BE2C (cell line): ENCODE data around the gene CPEB4.

Experiments
- DNase-seq: peaks from one replicate; pipeline ENCODE4 v3.0.0-alpha.2; 2020
- H3K27me3 ChIP-seq: fragments of 250-450 bp; sonication (Bioruptor Pico); 2 replicates; pipeline ENCODE4 v1.5.1; 2020; ENCODE audit warnings: mild to moderate bottlenecking
- H3K36me3 ChIP-seq: fragments of 250-450 bp; sonication (Bioruptor Pico); 2 replicates; pipeline ENCODE4 v1.5.1; 2020; ENCODE audit warnings: mild to moderate bottlenecking
- H3K4me1 ChIP-seq: fragments of 250-450 bp; sonication (Bioruptor Pico); 2 replicates; pipeline ENCODE4 v1.5.1; 2020
- H3K4me3 ChIP-seq: 2 replicates; pipeline ENCODE4 v1.5.1; 2011; ENCODE audit warnings: low read depth, low read length
- H3K9me3 ChIP-seq: fragments of 250-450 bp; sonication (Bioruptor Pico); 2 replicates; pipeline ENCODE4 v1.5.1; 2020
- CTCF ChIP-seq: IDR thresholded peaks from 2 replicates; pipeline ENCODE4 v1.5.1; 2012; ENCODE audit warnings: mild to moderate bottlenecking, low read depth, low read length

The CPEB4 gene

GRCh38 chr5:173924899-173925298 is 36.8 kb downstream of the CPEB4 start:
- H3K9me3 ChIP-seq: no peaks in the 10 kb centered on the region
- peaks cover 5% of the 10 kb centered on the region; the same call in 1 of the 2 replicates for H3K36me3 ChIP-seq
- no peak for DNase-seq
- H3K4me1 ChIP-seq: peaks cover 33% of the 10 kb centered on the region
- no peak for TF ChIP-seq CTCF
- no peaks in the 10 kb centered on the region for H3K27me3 ChIP-seq
- no peak overlapping the region for H3K4me3 ChIP-seq

GRCh38 chr5:173925449-173926071 is 37.4 kb downstream of the CPEB4 start:
- no peak overlapping the region for H3K4me3 ChIP-seq
- H3K36me3 ChIP-seq: peaks cover 5% of the 10 kb centered on the region; the same call in 1 of the 2 replicates
- TF ChIP-seq CTCF: peak; percentile 90
- H3K9me3 ChIP-seq: no peaks in the 10 kb centered on the region
- H3K4me1 ChIP-seq: peaks cover 26% of the 10 kb centered on the region
- peak; percentile 64 for DNase-seq
- H3K27me3 ChIP-seq: no peaks in the 10 kb centered on the region

- Histone ChIP-seq H3K9me3 (no peaks in the 10 kb centered on the region), H3K4me3 (no peak overlapping the region), H3K27me3 (no peaks in the 10 kb centered on the region), H3K4me1 (peaks cover 25% of the 10 kb centered on the region), H3K36me3 (peaks cover 5% of the 10 kb centered on the region; the same call in 1 of the 2 replicates)
- DNase-seq: no peak
- no peak for TF ChIP-seq CTCF
Measured at GRCh38 chr5:173926359-173926758, 38.2 kb downstream of the CPEB4 start.

- TF ChIP-seq CTCF: no peak
- Histone ChIP-seq H3K36me3 (no peaks in the 10 kb centered on the region; the same call in 1 of the 2 replicates), H3K9me3 (no peaks in the 10 kb centered on the region), H3K27me3 (no peaks in the 10 kb centered on the region), H3K4me1 (peaks cover 18% of the 10 kb centered on the region), H3K4me3 (no peak overlapping the region)
- DNase-seq: no peak
Measured at GRCh38 chr5:173928871-173929574, 40.9 kb downstream of the CPEB4 start.

GRCh38 chr5:173932695-173933139 is 44.6 kb downstream of the CPEB4 start:
- peaks cover 7% of the 10 kb centered on the region for H3K4me1 ChIP-seq
- H3K36me3 ChIP-seq: no peaks in the 10 kb centered on the region; the same call in 1 of the 2 replicates
- H3K27me3 ChIP-seq: no peaks in the 10 kb centered on the region
- H3K9me3 ChIP-seq: no peaks in the 10 kb centered on the region
- TF ChIP-seq CTCF: no peak
- DNase-seq: no peak
- no peak overlapping the region for H3K4me3 ChIP-seq

GRCh38 chr5:173933901-173934300 is 45.8 kb downstream of the CPEB4 start:
- no peak for TF ChIP-seq CTCF
- no peaks in the 10 kb centered on the region for H3K9me3 ChIP-seq
- H3K4me3 ChIP-seq: no peak overlapping the region
- no peaks in the 10 kb centered on the region for H3K27me3 ChIP-seq
- H3K36me3 ChIP-seq: peaks cover 3% of the 10 kb centered on the region; the same call in 1 of the 2 replicates
- no peak for DNase-seq
- no peaks in the 10 kb centered on the region for H3K4me1 ChIP-seq
